GM19238 (cell line): ENCODE results near the gene HNRNPM.

Experiments
- DNase-seq: peaks from one replicate; pipeline ENCODE4 v3.0.0; 2011; ENCODE audit warnings: low spot score; ENCODE audit not compliant: insufficient read length

The HNRNPM gene

GRCh38 chr19:8485561-8486371 lies 41.0 kb downstream of the HNRNPM start:
- no peak for DNase-seq

GRCh38 chr19:8486661-8487136 lies 41.9 kb downstream of the HNRNPM start:
- no peak for DNase-seq

DNA sequence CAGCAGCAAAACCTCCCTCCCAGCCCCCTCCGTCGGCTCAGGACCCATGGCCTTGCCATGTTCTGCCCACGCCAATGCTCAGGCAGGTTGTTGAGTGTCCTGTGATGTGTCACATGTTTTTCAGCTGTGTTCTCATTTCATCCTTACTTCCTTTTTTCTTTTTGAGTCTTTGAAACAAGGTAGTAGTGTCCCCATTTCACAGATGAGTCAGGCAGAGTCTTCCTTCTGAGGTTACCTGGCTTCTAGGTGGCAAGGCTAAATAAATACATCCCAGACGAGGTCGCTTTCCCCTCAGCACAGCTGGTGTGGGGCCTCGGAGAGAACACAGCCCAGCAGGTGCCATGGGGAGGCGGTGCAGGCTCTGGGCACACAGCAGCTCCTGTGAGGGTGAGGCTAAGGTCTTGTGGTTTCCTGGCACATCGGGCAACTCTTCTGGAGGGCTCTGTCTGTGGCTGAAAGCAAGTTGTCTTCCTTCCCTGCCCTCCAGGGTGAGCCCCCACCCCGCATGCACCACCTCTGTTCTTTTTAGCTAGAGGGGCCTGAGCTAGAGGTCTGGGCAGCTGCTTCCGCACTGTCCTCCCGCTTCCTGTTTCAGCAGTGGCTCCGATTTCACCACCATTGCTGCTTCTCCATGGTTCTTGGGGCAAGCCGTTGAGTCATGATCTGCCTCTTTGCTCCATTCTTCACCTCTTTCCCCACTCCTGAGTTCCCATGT lies 42.5 kb downstream of the HNRNPM start:
- DNase-seq: peak; percentile 43

DNA sequence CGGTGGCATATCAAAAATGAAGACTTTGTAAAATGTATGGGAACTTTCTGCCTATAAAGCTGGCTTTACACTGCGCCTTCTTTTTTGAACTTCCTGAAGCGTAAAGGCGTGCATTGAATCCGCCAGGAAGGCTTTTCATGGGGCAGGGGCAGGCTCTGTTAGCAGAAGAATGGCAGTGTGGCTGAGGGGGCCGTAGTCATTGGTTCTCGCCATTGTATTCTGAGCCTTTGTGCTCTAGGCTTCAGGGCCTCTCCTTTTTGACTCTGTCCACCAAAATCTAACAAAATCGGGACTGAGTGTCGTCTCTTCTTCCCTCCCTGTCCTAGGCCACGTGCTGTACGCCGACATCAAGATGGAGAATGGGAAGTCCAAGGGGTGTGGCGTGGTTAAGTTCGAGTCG lies 43.6 kb downstream of the HNRNPM start:
- DNase-seq: no peak

DNA sequence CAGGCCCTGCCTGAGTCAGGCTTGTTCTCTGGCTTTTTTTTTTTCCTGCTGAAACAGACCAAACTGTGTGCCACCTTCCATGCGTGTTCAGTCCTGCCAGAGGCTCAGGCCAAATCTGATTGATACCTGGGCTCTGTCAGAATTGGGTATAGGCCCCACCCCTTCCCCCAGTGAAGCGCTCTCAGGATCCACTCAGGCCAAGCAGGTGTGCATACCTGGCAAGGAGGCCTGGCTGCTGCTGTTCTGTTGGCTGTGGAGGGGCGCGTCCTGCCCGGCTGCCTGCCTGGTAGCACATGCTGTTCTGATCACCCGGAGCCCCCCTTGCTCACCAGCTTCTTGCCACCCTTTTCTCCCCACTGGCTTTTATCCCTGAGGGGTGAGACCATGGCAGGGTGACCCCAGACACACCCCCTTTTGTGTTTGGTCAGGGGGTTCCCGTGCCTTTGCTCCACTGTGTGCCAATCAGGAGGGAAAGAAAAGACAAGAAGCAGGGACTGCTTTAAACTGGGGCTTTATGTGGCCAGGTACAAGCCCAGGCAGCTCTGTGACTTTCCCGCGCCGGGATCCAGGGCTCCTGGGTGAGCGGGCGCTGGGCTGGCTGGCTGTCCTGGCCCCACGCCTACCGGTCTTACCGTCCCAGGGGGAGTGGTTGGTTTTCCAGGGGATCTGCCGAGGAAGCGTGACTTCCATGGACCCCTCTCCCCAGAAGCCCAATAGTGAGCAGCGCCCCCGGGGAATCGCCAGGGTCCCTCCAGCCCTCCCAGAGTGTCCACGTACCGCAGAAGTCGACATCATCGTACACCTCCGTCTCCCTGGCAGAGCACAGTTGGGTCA lies 45.0 kb downstream of the HNRNPM start:
- DNase-seq: no peak

DNA sequence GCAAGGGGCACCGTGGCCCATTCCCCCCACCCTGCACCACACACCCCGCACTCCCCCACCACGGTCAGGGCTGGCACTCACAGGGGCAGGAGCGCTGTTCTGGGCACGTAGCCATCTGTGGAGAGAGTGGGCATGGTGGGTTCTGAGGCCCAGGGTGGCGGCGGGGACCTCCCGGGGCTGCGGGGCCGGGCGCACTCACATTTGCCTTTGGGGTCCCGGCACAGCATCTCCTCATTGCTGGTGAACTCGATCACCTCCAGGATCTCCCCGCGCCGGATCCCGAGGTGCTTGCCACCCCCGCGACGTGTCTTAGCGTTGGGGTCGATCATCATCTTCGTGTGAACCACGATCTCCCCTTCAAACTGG lies 45.6 kb downstream of the HNRNPM start:
- DNase-seq: no peak

DNA sequence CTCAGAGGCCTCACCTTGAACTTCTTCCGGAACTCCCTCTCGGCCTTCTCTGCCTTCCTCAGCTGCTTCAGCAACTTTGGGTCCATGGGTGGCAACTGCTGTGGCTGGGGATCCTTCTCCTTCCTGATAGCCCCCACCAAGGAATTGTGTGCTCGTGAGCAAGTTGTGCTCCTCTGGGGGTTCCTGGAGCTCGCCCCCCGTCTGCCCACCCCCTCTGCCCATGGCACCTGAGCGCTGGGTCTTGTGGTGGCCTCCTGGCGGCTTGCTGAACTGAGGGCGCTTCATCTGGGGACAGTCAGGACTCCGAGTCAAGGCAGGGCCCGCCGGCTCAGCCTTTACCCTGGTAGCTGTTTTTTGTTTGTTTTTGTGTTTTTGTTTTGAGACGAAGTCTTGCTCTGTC lies 46.1 kb downstream of the HNRNPM start:
- no peak for DNase-seq

DNA sequence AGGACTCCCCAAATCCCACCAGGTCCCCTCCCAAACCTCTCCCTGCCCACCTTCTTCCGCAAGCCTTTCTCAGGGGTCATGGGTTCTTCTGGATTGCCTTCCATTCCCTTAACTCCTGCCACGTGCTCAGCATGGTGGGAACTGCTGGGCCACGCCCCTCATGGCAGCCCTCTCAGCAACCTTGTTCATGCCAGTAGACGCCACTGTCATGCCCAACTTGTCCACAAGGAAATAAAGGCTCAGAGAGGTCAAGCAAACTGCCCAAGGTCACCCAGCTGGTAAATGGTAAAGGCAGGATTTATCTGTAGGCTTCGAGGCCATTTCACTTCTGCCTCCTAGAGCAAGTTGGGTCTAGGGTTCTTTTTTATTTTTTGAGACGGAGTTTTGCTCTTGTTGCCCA lies 46.8 kb downstream of the HNRNPM start:
- DNase-seq: no peak

- no peak for DNase-seq
These were observed 49.4 kb downstream of the HNRNPM start for GRCh38 chr19:8494158-8494557.

- no peak for DNase-seq
These were observed 53.5 kb downstream of the HNRNPM start for GRCh38 chr19:8498295-8498694.

GRCh38 chr19:8499048-8499833 lies 54.5 kb downstream of the HNRNPM start:
- no peak for DNase-seq

DNA sequence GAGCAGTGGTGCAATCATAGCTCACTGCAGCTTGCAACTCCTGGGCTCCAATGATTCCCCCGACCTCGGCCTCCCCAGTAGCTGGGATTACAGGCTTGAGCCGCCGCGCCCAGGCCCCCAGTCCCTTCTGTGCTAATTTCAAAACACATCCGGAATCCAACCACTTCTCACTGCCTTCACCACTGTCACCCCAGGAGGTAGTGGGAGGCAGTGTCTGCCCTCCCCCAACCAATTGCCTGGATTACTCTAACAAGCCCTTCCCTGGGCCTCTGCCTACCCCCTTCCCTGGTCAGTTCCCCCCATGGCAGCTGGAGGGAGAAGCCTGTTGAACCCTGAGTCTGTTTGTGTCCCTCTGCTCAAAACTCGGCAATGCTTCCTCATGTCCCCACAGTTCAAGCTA lies 55.4 kb downstream of the HNRNPM start:
- no peak for DNase-seq

GRCh38 chr19:8501516-8501915 lies 56.7 kb downstream of the HNRNPM start:
- DNase-seq: no peak

- no peak for DNase-seq
These were observed 57.2 kb downstream of the HNRNPM start for GRCh38 chr19:8501981-8502380.

GRCh38 chr19:8503510-8503909 lies 58.7 kb downstream of the HNRNPM start:
- no peak for DNase-seq

- no peak for DNase-seq
These were observed 59.4 kb downstream of the HNRNPM start for GRCh38 chr19:8504171-8504570.

- DNase-seq: no peak
These were observed 60.1 kb downstream of the HNRNPM start for GRCh38 chr19:8504919-8505318.

- DNase-seq: peak; percentile 82
These were observed 61.1 kb downstream of the HNRNPM start for GRCh38 chr19:8505680-8506401.

DNA sequence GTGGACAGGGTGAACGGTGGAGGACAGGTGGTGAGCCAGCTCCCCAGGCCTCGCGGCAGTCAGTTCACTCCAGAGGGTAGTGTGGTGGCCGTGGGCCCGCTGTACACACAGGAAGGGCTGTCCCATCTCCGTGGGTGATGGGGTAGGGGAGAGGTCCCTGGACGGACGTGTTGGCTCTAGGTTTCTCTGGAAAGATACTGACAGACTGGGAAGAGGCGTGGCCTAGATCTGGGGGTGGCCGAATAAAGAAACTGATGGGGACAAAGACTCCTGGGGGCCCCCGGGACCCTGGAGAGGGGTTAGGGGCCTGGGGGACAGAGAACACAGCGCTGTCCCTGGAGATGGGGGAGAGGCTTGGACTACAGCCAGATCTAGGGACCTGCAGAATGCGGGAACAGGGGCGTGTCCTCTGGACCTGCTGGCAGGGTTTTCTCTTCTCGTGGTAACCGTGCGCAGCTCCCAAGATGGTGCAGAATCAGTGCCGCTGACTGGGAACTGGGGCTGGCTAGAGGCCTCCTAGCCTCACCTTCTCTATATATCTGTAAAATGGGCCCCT lies 61.7 kb downstream of the HNRNPM start:
- peak; percentile 35 for DNase-seq

- no peak for DNase-seq
These were observed 65.9 kb downstream of the HNRNPM start for GRCh38 chr19:8510589-8511115.
